Epidermal melanocyte (primary cell): ENCODE data around the gene FARS2.
"Not testable (repeated sequence)": the region's sequence is repeated elsewhere in the genome, so short reads cannot be mapped to it uniquely, and the experiment has no call there.

Experiments
- DNase-seq: peaks from one replicate; pipeline ENCODE4 v3.0.0; 2011; ENCODE audit warnings: low spot score; ENCODE audit not compliant: insufficient read length

Gene FARS2

DNA sequence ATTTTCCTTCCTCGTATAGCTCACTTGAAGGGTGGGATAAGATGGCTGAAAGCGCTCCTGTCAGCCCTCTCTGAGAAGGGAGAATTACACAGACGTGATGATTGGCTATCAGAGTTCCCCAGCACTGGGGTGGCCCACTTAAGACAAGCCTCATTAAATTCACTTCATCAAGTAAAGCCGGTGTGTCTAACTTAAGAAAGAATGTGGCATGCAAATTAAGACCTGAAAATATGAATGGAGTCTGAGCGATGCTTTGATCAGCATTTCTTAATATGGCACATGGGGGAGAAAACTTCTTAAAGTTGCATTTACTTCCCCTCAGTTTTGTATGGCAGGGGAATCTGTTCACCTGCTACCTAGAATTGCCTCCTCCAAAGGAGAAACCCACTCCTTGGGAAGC, 369.3 kb downstream of the FARS2 start:
- DNase-seq = no peak

DNA sequence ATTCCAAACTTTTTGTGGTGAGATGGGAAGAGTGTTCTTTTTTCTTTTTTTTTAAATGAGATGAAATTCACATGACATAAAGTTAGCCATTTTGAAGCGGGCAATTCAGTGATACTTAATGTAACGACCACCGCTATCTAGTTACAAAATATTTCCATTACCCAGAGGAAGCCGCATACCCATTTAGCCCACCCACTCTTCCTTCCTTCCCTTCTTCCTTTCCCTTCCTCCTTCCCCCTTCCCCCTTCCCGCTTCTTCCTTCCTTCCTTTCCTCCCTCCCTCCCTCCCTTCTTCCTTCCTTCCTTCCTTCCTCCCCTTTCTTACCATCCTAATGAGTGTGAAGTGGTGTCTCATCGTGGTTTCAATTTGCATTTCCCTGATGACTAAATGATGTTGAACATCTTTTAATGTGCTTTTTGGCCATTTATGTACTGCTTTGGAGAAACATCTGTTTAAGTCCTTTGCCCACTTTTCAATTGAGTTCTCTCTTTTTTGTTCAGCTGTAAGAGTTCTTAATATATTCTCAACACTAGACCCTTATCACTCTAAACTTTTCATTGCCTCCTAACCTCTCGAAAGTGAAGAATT, 371.1 kb downstream of the FARS2 start:
- DNase-seq = no peak

DNA sequence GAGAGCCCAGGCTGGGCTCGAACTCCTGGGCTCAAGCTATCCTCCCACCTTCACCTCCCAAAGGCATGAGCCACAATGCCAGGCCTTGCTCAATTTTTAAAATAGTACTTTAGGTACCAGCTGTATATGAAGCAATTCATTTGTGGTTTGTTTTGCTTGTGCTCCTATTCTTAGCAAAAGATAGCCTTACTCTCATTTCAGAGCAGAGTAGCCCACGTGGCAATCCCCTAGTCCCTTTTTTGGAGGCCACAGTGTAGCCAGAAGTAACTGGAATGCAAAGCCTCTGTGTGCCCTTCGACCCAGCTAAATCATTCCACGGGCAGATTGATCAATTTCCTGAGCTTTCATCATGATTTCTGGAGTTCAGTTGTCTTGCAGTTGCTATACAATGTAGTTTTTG, 373.2 kb downstream of the FARS2 start:
- no peak for DNase-seq

DNA sequence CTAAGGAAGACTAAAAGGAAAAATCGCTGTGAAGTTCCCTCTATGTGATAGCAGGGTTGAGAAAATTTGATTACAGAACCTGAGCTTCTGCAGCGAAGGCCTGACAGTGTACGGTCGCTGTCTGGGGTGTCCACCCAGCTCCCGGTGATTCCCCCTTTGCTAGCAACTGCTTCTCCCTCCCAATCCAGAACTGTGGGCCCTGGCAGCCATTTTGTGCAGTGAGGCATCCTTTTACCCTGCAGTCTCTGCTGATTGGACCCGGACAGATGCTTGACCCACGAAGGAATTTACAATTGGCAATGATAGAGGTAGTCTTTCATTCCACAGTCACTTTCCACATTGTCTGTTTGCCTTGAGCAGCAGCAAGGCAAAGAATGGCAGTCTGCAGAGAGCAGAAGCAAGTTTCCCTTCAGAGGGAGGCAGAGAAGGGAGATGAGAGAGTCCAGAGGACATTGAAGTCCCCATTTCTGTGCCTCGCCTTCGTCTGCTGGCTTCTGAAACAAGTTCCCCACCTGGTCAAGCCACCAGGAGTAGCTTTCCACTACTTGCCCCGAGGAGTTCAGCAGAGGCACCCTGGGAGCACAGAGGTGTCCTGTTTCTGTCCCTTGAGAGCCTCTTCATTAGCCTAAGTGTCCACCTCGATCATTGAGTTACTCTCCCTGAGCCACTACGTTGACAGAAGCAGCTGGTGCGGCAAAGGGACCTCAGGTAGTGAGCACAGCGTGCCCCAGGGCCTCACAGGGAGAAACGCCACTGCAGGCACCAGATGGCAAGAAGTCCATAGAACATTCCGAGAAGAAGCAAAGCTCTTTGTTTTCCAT, 375.1 kb downstream of the FARS2 start:
- no peak for DNase-seq

DNA sequence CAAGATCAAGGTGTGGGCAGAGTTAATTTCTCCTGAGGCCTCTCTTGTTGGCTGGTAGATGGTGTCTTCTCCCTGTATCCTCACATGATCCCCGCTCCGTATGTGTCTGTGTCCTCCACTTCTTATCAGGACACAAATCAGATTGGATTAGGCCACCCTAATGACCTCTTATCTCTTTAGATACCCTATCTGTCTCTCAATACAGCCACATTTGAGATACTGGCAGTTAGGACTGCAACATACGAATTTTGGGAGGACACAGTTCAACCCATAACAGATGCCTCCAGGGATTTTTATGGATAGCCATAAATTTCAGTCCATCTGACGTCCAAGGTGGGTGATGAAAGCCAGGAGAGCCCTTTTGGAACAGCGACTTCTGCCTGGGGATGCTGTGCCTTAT, 376.4 kb downstream of the FARS2 start:
- no peak for DNase-seq

DNA sequence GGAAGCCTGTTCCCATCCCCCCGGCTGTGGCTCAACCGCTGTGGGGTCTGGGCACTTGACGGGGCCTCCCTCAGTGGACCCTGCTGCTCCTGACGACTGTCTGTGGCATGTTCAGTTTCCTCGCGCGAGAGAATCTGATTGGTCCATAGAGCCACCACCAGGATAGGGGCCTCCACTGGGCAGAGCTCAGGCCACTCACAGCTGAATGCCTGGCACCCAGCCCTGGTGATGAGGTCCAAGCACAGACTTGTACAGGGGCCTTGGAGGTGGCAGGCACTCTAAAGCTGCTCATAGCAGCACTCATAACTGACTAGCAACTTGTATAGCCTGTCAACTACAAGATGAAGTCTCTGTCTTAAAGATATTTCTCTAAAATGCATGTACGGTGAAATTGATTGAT, 377.4 kb downstream of the FARS2 start:
- no peak for DNase-seq

DNA sequence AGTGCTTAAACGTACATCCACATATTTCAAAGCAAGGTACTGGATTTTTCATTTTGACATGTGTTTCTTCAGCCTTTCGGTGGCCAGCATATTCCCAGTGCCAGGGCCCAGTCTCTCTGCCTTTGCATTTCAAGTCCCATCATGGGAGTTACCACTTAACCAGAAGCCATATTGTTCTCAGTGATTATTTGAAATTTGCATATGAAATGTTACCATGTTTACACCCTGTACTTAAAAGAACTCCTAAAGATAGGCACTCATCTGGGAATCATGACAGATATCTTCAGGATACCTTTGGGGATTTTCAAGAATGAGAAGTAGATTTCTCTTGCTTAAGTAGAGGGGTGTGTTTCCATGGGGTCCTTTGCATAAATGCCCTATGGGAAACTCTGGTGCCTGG, 377.9 kb downstream of the FARS2 start:
- no peak for DNase-seq

DNA sequence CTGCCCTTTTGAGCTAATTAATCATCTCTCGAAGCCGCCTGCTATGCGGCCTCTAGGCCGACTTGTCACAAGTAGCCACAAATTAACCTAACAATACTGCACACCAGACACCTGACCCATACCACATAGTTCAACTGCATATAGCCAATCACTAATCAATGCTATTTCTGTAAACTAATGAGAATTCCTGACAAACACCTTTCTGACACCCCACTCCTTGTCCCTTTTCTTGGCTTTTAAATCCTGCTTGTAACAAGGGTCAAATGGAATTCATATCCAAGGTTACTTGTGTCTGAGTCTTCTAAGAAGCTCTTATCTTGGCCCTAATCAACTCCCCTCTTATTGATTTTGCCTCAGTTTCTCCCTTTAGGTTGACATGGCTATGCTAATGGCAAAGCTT, 379.3 kb downstream of the FARS2 start:
- no peak for DNase-seq

DNA sequence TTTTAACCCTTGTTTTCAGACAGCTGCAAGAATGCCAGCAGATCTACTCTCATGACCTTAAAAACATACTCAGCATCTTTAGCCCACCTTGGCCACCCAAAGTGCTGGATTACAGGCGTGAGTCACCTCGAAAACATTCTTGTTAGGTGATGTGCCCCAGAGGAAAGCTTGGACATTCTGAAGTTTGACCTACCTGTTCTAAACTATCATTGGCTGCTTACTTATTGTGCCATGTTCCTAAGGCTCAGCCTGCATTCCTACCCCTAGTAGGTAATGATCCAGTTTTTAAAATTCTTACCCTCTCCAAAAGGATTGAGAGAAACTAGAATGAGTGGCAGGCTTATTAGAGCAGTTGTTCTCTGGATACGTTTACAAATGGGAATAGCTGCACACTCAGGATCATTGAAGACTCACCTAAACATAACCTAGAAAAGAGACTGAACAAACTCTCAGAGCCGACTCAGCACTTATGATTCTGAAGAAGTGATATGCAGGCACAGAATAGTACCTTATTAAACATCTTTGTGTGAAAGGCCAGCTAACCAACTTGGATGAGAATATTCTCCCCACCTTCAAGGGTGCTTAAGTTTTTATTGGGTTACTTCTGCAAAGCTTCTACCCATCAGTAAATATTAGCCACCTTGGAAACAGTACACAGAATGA, 383.3 kb downstream of the FARS2 start:
- no peak for DNase-seq

DNA sequence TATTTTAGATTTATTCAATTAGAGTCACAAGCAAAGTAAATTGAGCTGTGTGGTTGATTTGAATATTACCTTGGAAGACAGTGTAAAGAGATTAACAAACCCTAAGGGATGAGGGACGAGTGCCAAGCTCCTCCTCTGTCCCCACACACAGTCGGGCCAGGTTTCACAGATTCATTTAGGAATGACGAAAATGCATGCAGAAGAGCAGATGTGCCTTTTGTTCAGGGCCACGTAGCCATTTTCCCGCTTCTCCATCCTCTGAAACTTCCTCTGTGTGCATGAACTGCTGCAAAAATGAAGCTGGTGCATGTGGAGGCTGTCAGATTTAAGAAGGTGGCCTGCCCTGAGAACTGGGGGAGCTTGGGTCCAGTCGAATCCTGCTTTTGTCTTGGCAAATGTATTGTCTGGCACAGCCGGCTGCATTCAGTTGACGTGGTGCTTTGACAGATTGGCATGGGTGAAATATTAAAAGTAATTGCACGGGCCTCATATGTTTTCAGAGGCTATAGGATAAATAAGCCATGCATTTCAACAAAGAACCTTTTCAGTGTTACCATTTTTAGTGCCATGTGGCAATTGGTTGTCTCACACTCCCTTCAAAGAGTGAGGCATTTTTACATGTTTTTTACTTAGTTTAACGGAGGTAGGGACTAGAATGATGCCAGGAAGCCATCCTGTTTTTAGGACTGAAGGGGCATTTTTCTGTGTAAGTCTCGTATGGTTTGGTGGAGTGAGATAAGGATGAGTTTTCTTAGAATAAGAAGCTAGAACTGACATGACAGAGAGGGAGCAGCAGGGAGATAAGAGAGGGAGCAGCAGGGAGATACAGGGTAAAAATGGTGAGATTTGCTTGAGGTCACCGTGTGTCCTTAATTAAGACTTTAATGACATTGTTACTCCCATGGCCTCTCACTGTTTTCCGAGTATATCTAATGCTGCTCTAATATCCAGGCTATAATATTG, 384.3 kb downstream of the FARS2 start:
- no peak for DNase-seq

DNA sequence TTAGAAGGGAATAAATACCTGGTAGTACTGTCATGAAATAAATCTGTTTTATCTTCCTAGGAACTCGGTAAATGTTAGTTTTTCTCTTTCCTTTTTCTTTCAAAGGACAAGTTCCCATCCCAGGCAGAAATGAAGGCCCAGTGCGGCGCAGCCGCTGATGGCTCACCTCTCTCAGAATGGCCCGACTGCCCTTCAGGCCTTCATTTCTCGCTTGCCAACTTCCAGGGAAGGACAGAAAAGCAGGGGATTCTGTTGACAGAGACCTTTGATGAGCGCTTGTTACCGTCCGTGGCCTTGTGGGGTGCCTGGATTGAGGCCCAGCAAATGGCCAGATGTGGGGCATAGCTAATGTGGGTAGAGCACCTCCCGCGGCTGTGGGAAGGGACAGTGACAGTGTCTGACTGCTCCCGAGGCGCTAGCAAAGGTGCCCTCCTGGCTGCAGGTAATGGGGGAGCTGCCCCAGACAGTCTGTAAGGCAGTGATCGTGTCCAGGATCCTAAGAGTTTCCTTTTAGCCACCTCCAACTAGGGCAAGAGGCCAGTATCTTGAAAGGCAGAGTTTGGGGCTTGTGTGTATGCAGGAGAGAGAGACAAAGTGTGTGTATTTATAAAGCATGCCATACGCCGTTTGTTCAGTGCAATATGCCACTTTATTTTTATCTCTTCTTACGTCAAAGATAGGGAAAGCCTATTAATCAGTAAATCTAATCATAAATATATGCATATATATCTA, 391.3 kb downstream of the FARS2 start:
- DNase-seq = no peak

DNA sequence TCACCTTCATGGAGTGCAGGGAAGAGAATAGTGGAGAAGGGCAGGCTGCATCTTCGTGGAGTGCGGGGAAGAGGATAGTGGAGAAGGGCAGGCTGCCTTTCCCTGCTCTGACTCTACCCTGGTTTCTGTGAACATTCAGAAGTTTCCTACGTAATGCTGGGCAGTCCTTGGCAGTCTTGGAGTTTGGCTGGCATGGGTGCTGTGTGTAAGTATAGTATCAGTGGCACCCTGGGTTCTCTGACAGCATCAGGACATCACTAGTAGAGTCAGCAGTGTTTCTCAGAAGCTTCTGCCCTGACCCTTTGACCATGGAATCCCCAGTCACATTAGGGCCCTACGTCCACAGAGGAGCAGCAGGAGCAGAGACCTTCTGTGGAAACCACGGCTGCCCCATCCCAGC, 392.5 kb downstream of the FARS2 start:
- DNase-seq = no peak

DNA sequence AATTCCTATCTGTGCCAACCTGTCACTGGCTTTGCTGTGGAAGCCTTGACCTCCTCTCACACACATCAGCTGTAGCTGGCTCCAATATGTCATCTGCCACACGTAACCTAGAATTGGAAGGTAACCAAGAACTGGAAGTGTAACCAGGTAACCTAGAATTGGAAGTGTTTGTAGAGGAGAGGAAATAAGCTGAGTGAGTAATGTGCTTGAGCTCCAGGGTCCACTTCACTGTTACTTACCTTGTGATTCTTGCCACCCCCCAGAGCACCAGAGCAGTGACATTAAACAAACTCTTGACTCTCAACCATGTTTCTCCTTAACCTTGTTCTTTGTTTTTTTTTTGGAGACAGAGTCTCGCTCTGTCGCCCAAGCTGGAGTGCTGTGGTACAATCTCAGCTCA, 394.9 kb downstream of the FARS2 start:
- DNase-seq = no peak

DNA sequence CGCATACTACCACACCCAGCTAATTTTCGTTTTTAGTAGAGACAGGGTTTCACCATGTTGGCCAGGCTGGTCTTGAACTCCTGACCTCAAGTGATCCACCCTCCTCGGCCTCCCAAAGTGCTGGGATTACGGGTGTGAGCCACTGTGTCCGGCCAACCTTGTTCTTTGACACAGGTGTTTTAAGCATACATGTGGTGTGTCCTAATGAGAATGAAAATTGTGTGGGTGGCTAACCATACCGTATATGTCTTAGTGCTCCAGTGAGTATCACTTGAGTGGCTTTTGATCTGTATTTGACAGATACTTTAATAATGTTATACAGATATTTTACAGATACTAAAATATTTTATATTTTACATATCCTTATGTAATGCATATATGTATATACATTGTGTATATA, 395.4 kb downstream of the FARS2 start:
- DNase-seq = not testable (repeated sequence)

DNA sequence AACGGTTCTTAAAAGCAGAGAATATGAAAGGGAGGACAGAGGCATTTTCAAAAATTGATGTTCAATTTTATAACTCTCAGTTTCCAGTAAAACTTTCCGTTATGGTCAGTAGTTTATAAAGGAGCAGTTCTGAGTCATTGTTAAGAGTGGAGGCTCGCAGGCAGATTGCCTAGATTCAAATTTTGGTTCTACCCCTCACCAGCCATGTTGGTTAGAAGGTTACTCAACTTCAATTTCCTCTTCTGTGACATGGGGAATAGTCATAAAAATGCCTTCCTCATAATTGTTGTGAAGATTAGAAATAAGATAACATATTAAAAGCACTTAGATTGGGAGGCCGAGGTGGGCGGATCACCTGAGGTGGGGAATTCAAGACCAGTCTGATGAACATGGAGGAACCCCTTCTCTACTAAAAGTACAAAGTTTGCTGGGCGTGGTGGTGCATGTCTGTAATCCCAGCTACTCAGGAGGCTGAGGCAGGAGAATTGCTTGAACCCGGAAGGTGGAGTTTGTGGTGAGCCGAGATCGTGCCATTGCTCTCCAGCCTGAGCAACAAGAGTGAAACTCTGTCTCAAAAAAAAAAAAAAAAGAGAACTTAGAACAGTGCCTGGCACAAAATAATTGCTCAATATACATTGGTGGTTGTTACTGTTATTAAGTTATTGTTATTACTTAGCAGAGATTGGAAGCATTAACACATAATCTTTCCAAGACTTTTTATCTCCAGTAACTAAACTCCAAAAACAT, 396.5 kb downstream of the FARS2 start:
- no peak for DNase-seq

DNA sequence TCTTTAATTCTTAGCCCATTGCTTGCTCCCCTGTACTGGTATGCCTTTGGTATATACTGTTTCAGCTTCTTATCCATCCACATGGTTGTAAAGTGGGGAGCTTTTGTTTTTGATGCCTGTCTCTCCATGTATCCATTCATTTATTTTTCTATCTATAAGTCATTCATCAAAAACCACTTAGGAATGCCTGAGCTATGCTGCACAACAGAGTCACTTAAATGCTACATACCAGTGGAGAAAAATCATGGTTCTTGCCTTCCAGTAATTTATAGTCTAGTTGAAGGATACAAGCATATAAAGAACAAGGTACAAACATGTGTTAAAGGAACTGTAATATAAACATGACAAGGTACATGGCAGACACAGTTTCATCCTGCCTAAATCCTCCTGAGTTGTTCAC, 398.2 kb downstream of the FARS2 start:
- DNase-seq = no peak

DNA sequence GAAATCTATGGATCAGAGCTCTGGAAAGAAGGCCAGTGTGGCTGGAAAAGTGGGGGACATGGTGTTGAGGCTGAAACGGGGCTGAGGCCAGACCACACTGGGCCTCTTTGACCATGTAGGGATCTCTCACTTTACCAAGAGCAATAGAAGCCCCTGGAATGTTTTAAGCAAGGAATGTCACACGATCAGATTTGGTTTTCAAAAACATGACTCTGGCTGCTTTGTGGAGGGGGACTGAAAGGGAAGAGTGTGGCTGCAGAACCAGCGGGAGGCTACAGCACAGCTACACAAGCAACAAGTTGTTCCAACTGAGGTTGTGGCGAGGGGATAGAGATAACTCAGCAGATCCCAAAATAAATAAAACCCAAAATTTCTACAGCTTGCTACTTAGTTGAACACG, 399.5 kb downstream of the FARS2 start:
- DNase-seq = no peak

DNA sequence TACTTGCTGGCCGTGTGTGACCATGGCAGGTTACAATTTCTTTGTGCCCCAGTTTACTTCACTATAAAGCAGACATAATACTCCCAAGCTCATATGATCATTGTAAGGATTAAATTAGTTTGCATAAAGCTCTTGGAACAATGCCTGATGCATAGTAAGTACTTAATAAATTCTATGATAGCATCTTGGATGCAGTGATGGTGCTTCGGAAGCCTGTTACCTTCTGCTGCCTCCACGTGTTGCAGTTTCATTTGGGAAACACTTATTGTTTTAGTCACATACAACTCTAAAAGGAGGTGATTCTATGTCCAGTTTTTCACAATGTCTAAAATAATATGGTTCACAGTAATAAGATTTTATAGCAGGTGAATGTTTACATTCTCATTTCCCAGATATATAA, 401.5 kb downstream of the FARS2 start:
- DNase-seq = no peak

DNA sequence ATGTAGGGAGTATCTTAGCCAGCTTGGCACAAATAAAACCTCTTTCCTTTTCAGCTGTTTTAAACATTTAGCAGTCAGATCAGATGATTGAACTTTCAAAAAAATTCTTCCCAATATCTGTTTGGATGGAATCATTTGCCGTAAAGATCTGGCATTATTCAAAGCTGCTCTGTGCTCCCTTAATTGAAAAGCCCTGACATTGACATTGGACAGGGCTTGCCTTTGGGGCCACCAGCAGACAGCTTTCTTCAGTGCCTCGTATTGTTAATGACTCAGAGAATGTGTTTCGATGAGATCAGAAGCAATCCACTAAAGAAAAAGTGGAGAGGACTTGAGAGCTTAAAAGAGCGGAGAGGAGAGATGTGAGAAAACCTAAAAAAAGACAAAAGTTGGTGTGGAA, 401.9 kb downstream of the FARS2 start:
- DNase-seq = no peak

DNA sequence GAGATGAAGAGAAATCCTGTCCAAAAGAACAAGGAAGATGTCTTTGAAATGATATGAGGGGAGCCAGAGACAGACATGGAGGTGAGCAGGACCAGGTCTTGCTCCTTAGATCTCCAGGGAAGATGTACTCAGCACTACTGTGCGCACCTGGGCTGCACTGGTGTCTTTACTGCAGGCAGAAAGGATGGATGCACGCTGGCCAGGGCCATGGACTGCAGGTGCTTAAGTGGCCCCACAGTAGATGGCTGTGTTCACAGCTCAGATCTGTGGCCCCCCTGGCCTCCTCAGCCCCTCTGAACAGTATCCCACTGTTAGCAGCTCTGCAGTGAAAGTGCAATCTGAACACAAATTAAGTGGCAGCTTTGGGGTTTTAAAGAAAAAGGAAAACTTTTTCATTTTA, 402.4 kb downstream of the FARS2 start:
- DNase-seq = no peak
